Measurements from ENCODE around the gene VASH2.
"Not testable (repeated sequence)": the region's sequence is repeated elsewhere in the genome, so short reads cannot be mapped to it uniquely, and the experiment has no call there.

VASH2 gene

GRCh38 chr1:213020016-213020415 lies 69.7 kb downstream of the VASH2 start:
- no peak for DNase-seq (ENCODE audit: low read depth in 3 of 3, low spot score in 1 of 3)

GRCh38 chr1:213027024-213027423 lies 76.7 kb downstream of the VASH2 start:
- DNase-seq (ENCODE audit: low read depth in 3 of 3, low spot score in 1 of 3): not testable (repeated sequence)

GRCh38 chr1:213032651-213033050 lies 82.3 kb downstream of the VASH2 start:
- DNase-seq (ENCODE audit: low read depth in 3 of 3, low spot score in 1 of 3): no peak

- no peak for DNase-seq (ENCODE audit: low read depth in 3 of 3, low spot score in 1 of 3)
Observed at GRCh38 chr1:213034713-213035112, 84.4 kb downstream of the VASH2 start.

GRCh38 chr1:213035573-213035972 lies 85.2 kb downstream of the VASH2 start:
- DNase-seq (ENCODE audit: low read depth in 3 of 3, low spot score in 1 of 3): no peak

All from stimulated activated CD4-positive, alpha-beta T cell treated with anti-CD3 and anti-CD28 coated beads, TNF-alpha, amount 100 ng/mL, for 1 hour (primary cell).